Suprapubic skin (tissue), 4 donors: ENCODE measurements around the gene VWCE.
"Not testable (repeated sequence)": the region's sequence is repeated elsewhere in the genome, so short reads cannot be mapped to it uniquely, and the experiment has no call there.

Experiments used
- CTCF ChIP-seq, 2 donors: fragments of 200-600 bp in 1 of 2; fragments of 450-650 bp in 1 of 2; sonication (generic) in 1 of 2; IDR thresholded peaks; one replicate each; pipeline ENCODE4 v1.5.1; 2016 to 2019; ENCODE audit warnings: antibody characterized with exemption in 2 of 2, mild to moderate bottlenecking in 1 of 2, moderate library complexity in 1 of 2
- POLR2A ChIP-seq, 2 donors: fragments of 450-650 bp; IDR thresholded peaks; one replicate each; pipeline ENCODE4 v1.6.1; 2017; ENCODE audit warnings: antibody characterized with exemption in 2 of 2, mild to moderate bottlenecking in 2 of 2, moderate library complexity in 2 of 2
- POLR2AphosphoS5 ChIP-seq, 3 donors: sonication (generic); formaldehyde crosslinking; IDR thresholded peaks; one replicate each; pipeline ENCODE4 v1.6.1; 2017; ENCODE audit warnings: antibody characterized with exemption in 3 of 3

GRCh38 chr11:61222692-61223091 is 72.4 kb downstream of the VWCE start:
- TF ChIP-seq CTCF, POLR2AphosphoS5, POLR2A (IDR thresholded peaks at IDR 0.05): not testable (repeated sequence)
